ENCODE data around the gene DLEU7.

GRCh38 chr13:50831512-50831911 lies 12.0 kb downstream of the DLEU7 start:
- no peak for TF ChIP-seq CTCF (IDR thresholded peaks at IDR 0.05)
- no peak for TF ChIP-seq ZFX (IDR thresholded peaks at IDR 0.05; ENCODE audit: borderline replicate concordance)

Measured in 22Rv1 (cell line).